Neuron (in vitro differentiated cells): ENCODE measurements around the gene APOC4.

Experiments used
- H2AFZ ChIP-seq: one replicate; pipeline ENCODE4 v1.6.1; 2013; ENCODE audit warnings: low read depth, mild to moderate bottlenecking, inconsistent platforms, low read length, moderate library complexity
- H3K27me3 ChIP-seq: one replicate; pipeline ENCODE4 v1.6.1; 2013; ENCODE audit warnings: low read length; ENCODE audit not compliant: insufficient read depth
- H3K36me3 ChIP-seq: one replicate; pipeline ENCODE4 v1.6.1; 2013; ENCODE audit warnings: low read length; ENCODE audit not compliant: insufficient read depth
- H3K4me1 ChIP-seq: one replicate; pipeline ENCODE4 v1.6.1; 2013; ENCODE audit warnings: low read length; ENCODE audit not compliant: insufficient read depth
- H3K4me3 ChIP-seq: 2 replicates; pipeline ENCODE4 v1.5.1; 2013; ENCODE audit warnings: mild to moderate bottlenecking, low read length, moderate library complexity
- H3K9me3 ChIP-seq: one replicate; pipeline ENCODE4 v1.6.1; 2013; ENCODE audit warnings: low read length

The APOC4 gene

GRCh38 chr19:44985445-44985844 lies 43.4 kb downstream of the APOC4 start:
- Histone ChIP-seq H3K4me1 (no peaks in the 10 kb centered on the region), H3K9me3 (no peaks in the 10 kb centered on the region), H3K27me3 (no peaks in the 10 kb centered on the region), H2AFZ (no peak overlapping the region), H3K36me3 (peaks cover 57% of the 10 kb centered on the region), H3K4me3 (no peak overlapping the region)

- Histone ChIP-seq H3K9me3 (no peaks in the 10 kb centered on the region), H3K4me3 (no peak overlapping the region), H3K36me3 (peaks cover 60% of the 10 kb centered on the region), H3K4me1 (no peaks in the 10 kb centered on the region), H2AFZ (no peak overlapping the region), H3K27me3 (no peaks in the 10 kb centered on the region)
Measured at GRCh38 chr19:44986389-44986788, 44.4 kb downstream of the APOC4 start.

GRCh38 chr19:44987148-44987675 lies 45.2 kb downstream of the APOC4 start:
- H3K36me3 ChIP-seq: peaks cover 64% of the 10 kb centered on the region
- no peaks in the 10 kb centered on the region for H3K9me3 ChIP-seq
- H3K27me3 ChIP-seq: no peaks in the 10 kb centered on the region

GRCh38 chr19:44988273-44988672 lies 46.2 kb downstream of the APOC4 start:
- no peak overlapping the region for H3K4me3 ChIP-seq
- H2AFZ ChIP-seq: no peak overlapping the region
- H3K36me3 ChIP-seq: peaks cover 67% of the 10 kb centered on the region
- no peaks in the 10 kb centered on the region for H3K4me1 ChIP-seq
- no peaks in the 10 kb centered on the region for H3K9me3 ChIP-seq
- H3K27me3 ChIP-seq: no peaks in the 10 kb centered on the region

More at GRCh38 chr19:44987148-44987675, 45.2 kb downstream of the APOC4 start:
- Histone ChIP-seq H2AFZ (no peak overlapping the region), H3K4me3 (no peak overlapping the region), H3K4me1 (no peaks in the 10 kb centered on the region)

GRCh38 chr19:44988896-44989556 lies 47.0 kb downstream of the APOC4 start:
- peaks cover 70% of the 10 kb centered on the region for H3K36me3 ChIP-seq
- H2AFZ ChIP-seq: no peak overlapping the region
- no peaks in the 10 kb centered on the region for H3K27me3 ChIP-seq
- no peaks in the 10 kb centered on the region for H3K4me1 ChIP-seq
- no peak overlapping the region for H3K4me3 ChIP-seq
- no peaks in the 10 kb centered on the region for H3K9me3 ChIP-seq

GRCh38 chr19:44990459-44990858 lies 48.4 kb downstream of the APOC4 start:
- Histone ChIP-seq H3K4me3 (no peak overlapping the region), H3K36me3 (peaks cover 62% of the 10 kb centered on the region)

GRCh38 chr19:44990966-44991365 lies 48.9 kb downstream of the APOC4 start:
- Histone ChIP-seq H3K4me3 (no peak overlapping the region), H3K9me3 (no peaks in the 10 kb centered on the region), H2AFZ (no peak overlapping the region), H3K4me1 (no peaks in the 10 kb centered on the region), H3K36me3 (peaks cover 57% of the 10 kb centered on the region), H3K27me3 (no peaks in the 10 kb centered on the region)

More at GRCh38 chr19:44990459-44990858, 48.4 kb downstream of the APOC4 start:
- Histone ChIP-seq H3K4me1 (no peaks in the 10 kb centered on the region), H2AFZ (no peak overlapping the region), H3K9me3 (no peaks in the 10 kb centered on the region), H3K27me3 (no peaks in the 10 kb centered on the region)

GRCh38 chr19:44992336-44993163 lies 50.5 kb downstream of the APOC4 start:
- H3K36me3 ChIP-seq: peaks cover 43% of the 10 kb centered on the region
- no peaks in the 10 kb centered on the region for H3K9me3 ChIP-seq
- H3K4me1 ChIP-seq: no peaks in the 10 kb centered on the region
- H2AFZ ChIP-seq: no peak overlapping the region
- H3K27me3 ChIP-seq: no peaks in the 10 kb centered on the region
- no peak overlapping the region for H3K4me3 ChIP-seq

GRCh38 chr19:44993526-44993925 lies 51.5 kb downstream of the APOC4 start:
- Histone ChIP-seq H3K36me3 (peaks cover 35% of the 10 kb centered on the region), H2AFZ (no peak overlapping the region), H3K27me3 (no peaks in the 10 kb centered on the region), H3K4me1 (no peaks in the 10 kb centered on the region), H3K4me3 (no peak overlapping the region), H3K9me3 (no peaks in the 10 kb centered on the region)

GRCh38 chr19:44993926-44994537 lies 52.0 kb downstream of the APOC4 start:
- no peaks in the 10 kb centered on the region for H3K9me3 ChIP-seq
- no peak overlapping the region for H2AFZ ChIP-seq
- peaks cover 33% of the 10 kb centered on the region for H3K36me3 ChIP-seq
- no peaks in the 10 kb centered on the region for H3K27me3 ChIP-seq
- no peaks in the 10 kb centered on the region for H3K4me1 ChIP-seq
- H3K4me3 ChIP-seq: no peak overlapping the region
